GM21619 (cell line): ENCODE results near the gene RAB6A.

Source experiments
- ATAC-seq: cut with Tn5 transposase; IDR thresholded peaks from one replicate; pipeline ENCODE4 v1.9.1; 2021; ENCODE audit not compliant: unreplicated experiment

The RAB6A gene

DNA sequence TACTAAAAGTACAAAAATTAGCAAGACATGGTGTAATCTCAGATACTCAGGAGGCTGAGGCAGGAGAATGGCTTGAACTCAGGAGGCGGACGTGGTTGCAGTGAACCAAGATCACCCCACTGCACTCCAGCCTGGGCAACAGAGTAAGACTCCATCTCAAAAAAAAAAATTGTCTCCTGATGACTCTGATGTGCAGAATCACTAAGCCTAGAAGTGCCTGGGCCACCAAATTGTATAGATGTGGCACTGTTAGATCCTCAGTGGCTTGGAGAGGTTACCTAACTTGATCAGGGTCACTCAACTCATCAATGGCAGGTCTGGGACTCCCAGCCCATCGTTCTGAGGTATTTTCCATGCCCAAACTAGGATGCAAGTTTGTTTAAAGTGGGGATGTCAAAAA, 103.9 kb downstream of the RAB6A start:
- ATAC-seq: no peak

DNA sequence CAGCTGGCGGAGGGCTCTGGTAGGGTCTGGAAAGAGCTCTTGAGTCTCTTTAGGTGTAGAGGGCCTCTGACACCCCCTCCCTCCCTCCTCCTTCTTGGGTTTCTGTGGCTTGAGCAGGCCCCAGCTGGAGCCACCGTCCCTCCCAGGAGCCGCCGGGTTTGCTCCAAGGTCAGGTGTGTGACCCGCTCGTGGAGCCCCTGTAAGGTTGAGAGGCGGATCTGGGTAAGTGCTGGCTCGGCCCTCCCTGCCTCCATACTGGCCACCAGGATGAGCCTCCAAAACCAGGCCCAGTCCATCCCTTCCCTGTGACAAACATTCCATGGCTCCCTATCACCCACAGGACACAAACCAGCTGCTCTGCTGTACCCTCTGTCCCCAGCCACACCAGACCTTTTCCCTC, 105.2 kb downstream of the RAB6A start:
- ATAC-seq: no peak

DNA sequence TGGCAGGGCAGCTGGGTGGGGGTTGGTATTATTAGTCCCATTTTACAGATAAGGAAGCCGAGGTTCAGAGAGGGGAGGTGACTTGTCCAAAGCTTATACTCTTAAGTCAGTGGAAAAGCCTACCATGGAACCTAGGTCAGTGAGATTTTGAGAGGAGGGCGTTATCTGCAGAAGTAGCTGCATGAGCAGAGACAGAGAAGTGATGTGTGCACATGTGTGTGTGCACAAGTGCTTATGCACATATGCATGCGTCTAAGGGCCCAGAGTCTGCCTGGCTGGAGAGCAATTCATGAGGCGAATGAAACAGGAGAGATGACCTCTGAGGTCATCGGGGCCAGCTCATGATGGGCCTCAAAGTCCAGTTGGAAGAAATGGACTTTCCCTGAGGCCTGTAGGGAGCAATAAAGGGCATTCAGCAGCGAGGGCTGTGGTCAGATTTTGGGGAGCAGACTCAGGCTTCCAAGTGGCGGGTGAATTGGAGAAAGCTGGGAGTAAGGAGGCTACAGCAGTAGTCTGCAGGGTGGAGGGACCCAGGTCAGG, 106.3 kb downstream of the RAB6A start:
- no peak for ATAC-seq

DNA sequence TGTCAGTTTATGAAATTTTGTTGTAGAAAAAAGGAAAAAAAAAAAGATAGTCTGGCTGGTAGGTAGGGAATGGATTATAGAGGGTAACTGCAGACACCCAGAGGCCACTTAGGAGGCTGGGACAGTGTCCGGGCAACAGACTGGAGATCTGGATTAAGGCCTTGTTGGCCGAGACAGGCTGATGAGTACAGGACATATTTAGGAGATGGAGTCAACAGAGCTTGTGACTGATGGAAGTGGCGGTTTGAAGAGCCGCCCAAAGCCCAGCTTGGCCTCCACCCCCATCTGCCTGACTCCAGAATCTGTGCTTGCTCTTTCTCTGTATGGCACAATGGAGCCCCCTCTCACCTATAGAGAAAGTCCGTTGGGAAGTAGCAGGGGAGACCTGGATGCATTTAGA, 106.9 kb downstream of the RAB6A start:
- no peak for ATAC-seq

DNA sequence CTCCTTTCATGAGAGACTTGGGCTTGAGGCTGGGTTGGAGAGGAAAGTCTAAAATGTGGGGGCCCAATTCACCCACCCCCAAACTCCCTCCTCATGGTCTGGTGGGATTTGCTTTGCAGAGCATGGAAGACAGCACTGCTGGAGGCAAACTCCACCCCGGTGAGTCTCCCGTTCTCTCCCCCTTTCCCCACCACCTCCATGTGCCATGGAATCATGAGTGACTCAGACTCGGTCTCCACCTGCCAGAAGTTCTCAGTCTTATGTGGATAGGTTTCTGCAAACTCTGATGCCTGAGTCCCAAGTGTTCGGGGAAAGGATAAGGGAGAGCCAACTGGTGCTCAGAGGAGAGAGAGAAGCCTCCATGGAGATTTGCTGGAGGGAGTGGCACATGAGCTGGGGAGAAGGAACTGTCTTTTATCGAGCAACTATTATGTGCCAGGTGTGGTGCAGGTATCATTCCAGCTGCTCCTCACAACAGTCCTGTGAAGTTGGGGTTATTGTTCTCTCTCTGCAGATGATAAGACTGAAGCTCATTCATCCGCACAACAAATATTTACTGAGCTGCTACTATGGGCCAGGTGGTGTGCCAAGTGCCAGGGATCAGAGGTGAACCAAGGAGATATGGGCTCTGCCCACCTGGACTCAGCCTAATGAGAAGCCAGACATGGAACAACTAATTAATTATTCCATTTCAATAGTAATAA, 107.9 kb downstream of the RAB6A start:
- ATAC-seq: no peak

DNA sequence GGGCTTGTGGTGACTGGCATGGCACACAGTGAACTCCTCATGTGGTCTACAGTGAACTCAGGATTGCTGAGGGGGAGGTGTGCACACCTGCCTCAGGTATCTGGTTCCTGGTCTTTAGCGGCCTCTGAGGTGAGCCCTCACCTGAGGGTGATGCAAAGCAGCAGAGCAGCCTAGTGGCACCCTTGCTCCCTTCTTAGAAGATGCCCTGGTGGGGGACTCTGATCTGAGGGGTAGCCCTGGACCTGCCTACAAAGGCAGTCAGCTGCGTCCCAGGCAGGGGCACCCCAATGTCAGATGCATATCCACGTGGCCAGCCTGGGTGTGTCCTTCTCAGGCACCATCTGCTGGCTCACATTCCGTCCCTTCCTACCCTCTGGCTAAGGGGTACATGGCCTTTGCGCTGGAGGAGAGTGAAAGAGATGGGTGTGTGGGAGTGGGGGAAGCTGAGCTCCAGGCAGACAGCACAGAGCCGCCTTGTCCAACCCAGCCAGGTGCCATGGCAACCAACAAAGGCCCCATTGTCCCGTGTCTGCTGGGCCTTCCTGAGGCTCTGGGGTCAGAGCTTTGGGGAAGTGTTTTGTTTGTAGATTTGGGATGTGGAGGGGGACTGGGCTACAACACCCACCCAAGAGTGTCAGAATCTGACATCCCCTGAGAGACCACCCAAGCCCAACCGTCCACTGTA, 108.7 kb downstream of the RAB6A start:
- no peak for ATAC-seq

DNA sequence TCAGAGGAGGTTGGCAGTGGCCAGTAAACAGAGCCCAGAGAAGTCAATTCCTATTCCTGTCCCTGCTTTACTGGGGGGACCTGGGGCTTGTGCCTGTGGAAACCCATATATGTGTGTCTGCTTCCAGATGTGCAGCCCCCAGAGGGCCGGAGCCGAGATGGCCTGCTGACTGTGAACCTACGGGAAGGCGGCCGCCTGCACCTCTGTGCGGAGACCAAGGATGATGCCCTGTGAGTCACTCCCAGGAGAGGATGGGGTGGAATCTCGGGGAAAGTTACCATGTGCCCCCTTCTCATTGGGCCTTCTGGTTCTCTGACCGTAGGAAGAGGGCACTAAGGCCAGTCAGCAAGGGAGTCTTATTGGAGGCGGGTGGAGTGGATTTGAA, 109.2 kb downstream of the RAB6A start:
- no peak for ATAC-seq

DNA sequence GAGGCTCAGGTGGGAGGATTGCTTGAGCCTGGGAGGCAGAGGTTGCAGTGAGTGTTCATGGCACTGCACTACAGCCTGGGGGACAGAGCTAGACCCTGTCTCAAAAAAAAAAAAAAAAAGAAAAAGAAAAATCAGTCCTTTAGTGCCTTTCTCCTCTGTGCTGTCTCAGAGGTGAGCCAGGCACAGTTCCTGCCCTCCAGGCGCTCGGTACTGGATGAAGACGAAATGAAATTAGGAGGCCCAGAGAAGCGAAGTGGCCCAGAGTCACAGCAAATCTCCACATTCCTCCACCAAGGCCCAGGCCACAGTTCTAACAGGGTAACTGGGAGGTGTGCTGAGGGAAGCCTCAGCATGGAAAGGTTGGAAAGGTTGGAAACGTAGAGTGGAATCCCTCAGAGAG, 109.6 kb downstream of the RAB6A start:
- ATAC-seq: no peak

DNA sequence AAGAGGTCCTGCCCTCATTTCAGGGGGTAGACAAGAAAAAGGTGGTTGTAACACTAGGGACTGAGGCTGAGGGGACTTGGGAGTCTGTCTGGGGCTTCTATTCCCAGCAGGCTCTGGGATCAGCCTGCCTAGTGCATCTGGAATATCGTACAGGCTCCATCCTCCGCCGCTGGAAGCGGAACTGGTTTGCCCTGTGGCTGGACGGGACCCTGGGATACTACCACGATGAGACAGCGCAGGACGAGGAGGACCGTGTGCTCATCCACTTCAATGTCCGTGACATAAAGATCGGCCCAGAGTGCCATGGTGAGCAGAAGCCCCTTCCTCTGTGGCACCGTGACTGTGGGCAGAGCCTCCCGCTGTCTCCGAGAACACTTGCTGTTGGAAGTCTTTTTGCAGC, 110.5 kb downstream of the RAB6A start:
- ATAC-seq: no peak

DNA sequence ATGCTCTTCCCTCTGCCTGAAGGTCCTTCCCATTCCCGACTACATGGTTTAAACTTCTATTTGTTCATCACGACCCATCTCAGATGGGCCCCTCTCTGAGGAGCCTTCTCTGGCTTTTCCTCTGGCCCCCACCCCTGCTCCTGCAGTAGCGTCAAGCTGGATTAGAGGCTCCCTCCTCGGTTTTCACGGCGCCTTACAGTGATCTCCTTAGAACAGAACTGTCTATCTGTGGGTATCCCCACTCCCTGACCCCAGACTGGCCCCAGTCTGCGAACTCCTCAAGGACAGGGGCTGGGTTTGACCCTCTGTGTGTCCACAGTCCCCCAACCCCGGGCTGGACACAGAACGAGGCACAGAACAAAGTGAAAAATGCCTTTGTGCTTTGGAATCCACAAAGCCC, 111.7 kb downstream of the RAB6A start:
- no peak for ATAC-seq

DNA sequence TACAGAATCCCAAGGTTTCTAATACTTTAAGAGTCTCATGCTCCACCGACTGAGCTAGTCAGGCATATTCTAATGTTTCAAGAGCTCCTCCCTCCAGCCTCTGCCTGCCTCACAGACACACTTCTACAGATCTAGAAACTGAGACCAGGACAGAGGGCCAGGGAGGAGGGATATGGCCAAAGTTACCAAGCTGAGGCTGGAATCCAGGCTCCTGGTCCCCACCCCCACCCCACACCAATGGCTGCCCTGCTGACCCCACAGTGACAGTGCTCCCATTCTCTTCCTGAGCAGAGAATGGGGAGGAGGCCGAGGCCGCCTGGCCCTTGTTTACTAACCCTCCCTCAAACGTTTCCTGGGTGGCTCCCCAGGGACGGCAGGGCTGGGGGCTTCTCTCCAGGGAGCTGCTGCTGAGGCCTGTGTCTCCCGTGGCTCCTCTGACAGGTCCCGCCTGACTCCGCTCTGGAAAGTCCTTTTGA, 112.3 kb downstream of the RAB6A start:
- no peak for ATAC-seq

DNA sequence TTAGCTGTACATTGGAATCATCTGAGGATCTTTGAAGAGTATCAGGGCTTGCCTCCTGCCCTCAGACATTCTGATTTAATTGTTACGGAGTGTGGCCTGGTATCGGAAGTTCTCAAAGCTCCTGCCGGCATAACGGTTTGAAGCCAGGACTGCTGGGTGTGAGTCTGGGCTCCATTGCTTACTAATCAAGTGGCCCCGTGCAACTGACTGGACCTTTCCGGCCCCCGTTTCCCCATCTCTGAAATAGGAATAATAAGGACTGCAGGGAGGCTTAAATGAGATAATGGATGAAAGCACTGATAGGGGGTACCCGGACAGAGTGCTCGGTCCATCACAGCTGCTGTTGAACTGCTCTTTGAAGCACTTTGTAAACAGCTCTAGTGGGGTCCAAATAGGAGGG, 112.8 kb downstream of the RAB6A start:
- no peak for ATAC-seq

DNA sequence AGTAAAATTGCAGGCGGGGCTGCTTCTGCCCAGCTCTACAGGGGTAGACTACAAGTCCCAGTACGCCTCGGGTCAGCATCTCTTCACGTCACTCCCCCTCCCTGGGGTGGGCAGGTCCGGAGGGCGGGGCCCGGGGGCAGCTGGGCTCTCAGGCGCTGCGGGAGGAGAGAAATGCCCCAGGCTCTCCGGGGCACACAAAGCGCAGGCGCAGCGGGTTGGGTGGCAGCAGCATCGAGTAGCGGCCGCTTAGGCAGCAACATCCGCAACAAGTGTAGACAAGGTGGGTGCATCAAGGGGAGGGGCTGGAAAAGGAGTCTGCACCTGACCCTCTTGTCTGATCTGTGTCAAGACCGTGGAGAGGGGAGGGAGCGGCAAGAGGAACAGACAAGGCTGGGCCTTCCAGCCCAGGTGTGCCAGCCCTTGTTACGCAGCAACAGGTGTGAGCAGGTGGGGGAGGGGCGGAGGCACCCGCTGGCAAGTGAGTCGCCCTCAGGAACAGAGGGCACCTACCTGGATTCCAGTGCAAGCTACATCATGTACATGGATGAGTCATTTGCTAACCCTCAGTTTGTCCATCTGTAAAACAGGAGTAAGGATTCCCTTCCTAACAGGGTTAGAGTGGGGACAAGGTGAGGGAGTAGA, 113.3 kb downstream of the RAB6A start:
- peak; percentile 94 for ATAC-seq

DNA sequence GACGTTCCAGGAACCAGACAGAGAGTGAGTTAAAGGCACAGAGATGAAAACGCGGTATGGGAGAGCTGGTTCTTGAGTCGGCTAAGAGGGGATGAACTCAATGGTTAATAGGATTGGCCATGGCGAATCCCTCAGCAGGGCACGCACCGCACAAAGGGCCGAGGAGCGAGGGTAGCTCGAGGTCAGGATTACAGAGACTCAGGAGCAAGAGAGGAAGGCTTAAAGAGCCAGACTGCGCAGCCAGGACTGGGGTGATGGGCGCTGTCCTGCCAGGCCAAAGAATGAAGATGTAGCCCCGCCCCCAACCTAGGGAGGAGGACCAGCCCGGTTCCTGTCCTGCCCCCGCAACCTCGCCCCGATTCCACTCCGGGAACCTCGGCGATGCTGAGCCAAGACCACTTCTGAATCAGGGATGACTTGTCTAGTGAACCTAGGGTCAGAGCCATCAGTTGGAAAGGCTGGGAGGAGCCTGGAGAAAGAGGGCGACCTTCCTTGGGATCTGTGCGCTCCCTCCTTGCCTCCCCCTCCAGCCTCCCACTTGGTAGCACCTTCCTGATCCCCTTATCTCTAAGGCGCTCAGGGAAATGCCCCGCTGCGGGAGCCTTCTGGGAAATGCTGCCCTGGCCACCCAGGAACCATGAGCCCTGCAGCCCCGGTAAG, 114.8 kb downstream of the RAB6A start, which contains the start of gene PLEKHB1:
TSS of gene PLEKHB1 (plus strand) at position 610 of the 660 bp plus-strand sequence. CDS start at position 638, 28 bp downstream.
- ATAC-seq: no peak

DNA sequence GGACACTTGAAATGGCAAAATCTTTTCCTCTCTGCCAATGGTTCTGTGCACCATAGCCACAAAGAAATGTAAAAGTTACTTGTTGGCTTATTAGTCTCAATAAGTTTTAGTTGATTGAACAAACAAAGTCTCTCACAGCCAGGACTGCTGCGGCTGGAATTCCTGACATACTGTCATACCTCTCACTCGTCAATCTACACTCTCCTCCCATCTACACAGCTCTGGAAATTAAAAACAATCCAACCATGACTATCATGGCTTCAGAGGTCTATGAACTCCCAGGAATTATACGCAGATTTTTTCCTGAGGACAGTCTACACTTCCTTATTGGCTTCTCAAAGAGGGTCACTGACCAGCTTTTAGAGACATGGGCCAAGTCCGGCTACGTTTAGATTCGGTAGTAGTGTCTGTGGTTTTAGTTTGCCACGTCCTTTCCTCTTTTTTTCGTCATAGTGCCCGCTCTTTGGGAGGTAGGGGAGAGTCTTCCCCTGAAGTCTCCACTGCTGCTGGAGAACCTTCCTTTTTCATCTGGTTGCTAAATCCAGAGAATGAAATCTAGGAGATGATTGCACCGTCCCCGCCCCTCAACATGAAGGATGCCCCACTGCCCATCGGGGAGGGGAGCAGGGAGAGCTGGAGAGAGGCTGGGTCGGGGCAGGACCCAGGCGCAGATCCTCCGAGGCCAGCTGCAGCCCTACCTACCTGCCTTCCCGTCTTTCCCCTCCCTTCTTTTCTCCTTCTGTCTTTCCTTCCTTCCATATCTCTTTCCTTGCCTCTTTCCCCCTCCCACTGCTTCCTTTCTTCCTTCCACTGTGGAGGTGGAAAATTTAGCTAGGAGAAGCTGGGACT, 115.5 kb downstream of the RAB6A start:
- ATAC-seq: no peak

DNA sequence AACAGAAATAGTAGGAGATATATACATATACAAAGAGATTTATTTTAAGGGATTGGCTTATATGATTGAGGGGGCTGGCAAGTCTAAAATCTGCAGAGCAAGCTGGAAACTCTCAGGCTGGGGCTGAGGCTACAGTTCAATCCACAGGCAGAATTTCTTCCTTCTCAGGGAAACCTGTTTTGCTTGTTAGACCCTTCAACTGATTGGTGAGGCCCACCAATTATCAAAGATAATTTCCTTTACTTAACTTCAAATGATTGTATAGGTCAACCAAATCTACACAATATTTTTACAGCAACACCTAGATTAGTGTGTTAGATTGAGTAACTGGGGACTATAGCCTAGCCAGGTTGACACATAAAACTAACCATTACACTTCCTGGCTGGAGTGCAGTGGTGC, 119.2 kb downstream of the RAB6A start:
- no peak for ATAC-seq

DNA sequence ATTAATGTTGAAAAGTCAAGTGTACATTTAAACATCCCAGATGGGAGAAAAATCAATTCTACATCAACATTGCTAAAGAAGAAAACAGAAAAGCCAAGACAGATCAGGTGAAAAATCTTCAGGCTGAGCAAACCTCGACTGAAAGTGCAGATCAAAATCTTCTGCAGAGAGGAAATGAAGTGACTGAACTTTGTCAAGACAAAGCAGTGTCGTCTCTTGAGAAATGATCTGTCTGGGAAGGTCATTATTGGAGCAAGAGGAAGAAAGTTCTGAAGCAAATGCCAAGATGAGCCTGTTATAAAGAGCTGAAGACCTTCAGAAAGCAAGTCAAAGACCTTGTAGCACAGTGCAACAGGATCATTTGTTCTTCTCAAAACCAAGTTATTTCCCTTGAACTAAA, 120.3 kb downstream of the RAB6A start:
- ATAC-seq: no peak

DNA sequence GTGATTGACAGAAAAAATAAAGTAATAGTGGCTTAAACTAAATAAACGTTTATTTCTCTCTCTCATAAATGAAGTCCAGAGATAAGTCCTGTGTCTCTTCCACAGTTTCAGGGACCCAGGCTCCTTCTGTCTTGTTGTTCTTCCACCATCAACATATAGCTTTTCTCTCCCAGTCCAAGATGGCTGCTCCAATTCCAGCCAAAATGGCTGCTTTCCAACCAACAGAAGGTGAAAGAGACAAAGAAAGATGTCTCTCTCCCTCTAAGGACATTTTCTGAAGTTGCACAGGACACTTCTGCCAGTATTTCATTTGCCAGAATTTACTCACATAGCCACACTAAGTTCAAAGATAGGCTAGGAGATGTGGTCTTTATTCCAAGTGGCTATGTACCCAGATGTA, 123.9 kb downstream of the RAB6A start:
- ATAC-seq: no peak

DNA sequence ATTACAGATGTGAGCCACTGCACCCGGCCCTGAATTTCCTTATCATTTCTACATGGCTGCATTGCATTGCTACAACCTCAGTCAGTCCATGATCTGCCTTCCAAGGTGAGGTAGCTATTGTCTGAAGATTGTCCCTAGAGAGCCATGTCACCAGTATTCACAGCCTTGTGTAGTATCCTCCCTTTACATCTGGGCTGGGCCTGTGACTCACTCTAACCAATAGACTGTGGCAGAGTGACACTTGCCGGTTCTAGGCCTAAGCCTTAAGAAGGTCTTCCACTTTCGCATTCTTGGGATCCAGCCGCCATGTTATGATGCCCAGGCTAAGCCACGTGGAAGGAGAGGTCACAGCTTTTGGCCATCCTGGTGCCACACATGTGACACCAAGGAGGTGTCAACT, 124.6 kb downstream of the RAB6A start:
- no peak for ATAC-seq

DNA sequence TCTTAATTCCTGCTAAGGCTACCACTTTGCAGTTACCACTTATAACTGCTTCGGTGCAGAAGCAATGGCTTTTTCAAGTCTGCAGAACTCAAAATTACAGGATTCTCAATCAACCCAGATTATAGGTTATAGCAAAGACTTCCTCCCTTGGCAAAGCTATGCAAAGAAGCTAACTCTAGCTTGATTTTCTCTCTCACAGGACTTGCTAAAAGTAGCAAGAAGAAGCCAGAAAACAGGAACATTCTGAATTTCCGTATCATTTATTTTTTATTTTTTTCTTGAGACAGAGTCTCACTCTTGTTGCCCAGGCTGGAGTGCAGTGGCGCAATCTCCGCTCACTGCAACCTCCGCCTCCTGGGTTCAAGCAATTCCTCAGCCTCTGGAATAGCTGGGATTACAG, 125.2 kb downstream of the RAB6A start:
- ATAC-seq: no peak
